Endothelial cell of umbilical vein (primary cell): ENCODE results near the gene TKT. TPM values are rescaled to one million over a fixed set of nuclear protein-coding genes. Genes with fewer than 3 reads are reported as not detected.

Source experiments
- BruUV-seq: library from RNA; stranded (reverse); fragments of 400-500 nt; replicated peaks from 2 replicates; lab custom pipeline; 2021; lab: Mats Ljungman, UMichigan
- CTCF ChIA-PET: fragments of 300-600, 350-600 bp; sonication (Branson Sonifier 250); formaldehyde crosslinking; loops from one replicate; lab custom pipeline; 2021; ENCODE audit warnings: antibody characterized with exemption, inconsistent platforms; lab: Charles Lee
- POLR2A ChIA-PET: fragments of 300-600, 350-600 bp; sonication (Branson Sonifier 250); formaldehyde crosslinking; loops from one replicate; lab custom pipeline; 2021; ENCODE audit warnings: antibody characterized with exemption, inconsistent platforms; lab: Charles Lee
- DNase-seq: peaks from one replicate; pipeline ENCODE4 v3.0.0-alpha.2; 2011; ENCODE audit warnings: low read depth, low spot score
- FAIRE-seq: peaks from 2 replicates; lab custom pipeline; 2011; peaks lifted over from hg19 to GRCh38; lab: Jason Lieb, UNC
- H2AFZ ChIP-seq: 2 replicates; pipeline ENCODE4 v1.6.0; 2012; ENCODE audit warnings: low read depth, low read length, control low read depth, inconsistent platforms
- H3K27ac ChIP-seq: 2 replicates; pipeline ENCODE4 v1.5.1; 2011; ENCODE audit warnings: low read depth, mild to moderate bottlenecking, control low read depth, low read length, moderate library complexity; ENCODE audit not compliant: insufficient read depth
- H3K27me3 ChIP-seq, 2 experiments: 2 replicates each; pipeline versions ENCODE4 v1.6.0 to v1.6.1; 2011; ENCODE audit warnings: low read length in 2 of 2, mixed read lengths in 1 of 2; ENCODE audit not compliant: control insufficient read depth in 2 of 2, insufficient read depth in 2 of 2
- H3K36me3 ChIP-seq, 2 experiments: 2 replicates in 1 of 2; 3 replicates in 1 of 2; pipeline ENCODE4 v1.5.1; 2011; ENCODE audit warnings: low read length in 2 of 2, mild to moderate bottlenecking in 1 of 2, moderate library complexity in 1 of 2; ENCODE audit not compliant: control insufficient read depth in 2 of 2, insufficient read depth in 2 of 2; ENCODE audit errors: extremely low read depth in 1 of 2
- H3K4me1 ChIP-seq: 3 replicates; pipeline ENCODE4 v1.5.1; 2011; ENCODE audit warnings: mild to moderate bottlenecking, low read length; ENCODE audit not compliant: control insufficient read depth, insufficient read depth; ENCODE audit errors: extremely low read depth
- H3K4me2 ChIP-seq: 2 replicates; pipeline ENCODE4 v1.6.1; 2011; ENCODE audit warnings: low read length, control low read depth, mixed read lengths; ENCODE audit not compliant: insufficient read depth
- H3K4me3 ChIP-seq, 3 experiments: fragments of 200-600 bp in 1 of 3; sonication (generic), shearing (Covaris generic) in 1 of 3; replicated peaks in 1 of 3; 2 replicates each; pipeline ENCODE4 v1.5.1; 2011 to 2016; ENCODE audit warnings: control low read depth in 3 of 3, low read length in 3 of 3, mild to moderate bottlenecking in 2 of 3, inconsistent platforms in 1 of 3, low read depth in 1 of 3, moderate library complexity in 1 of 3; ENCODE audit not compliant: insufficient read depth in 1 of 3
- H3K79me2 ChIP-seq: 2 replicates; pipeline ENCODE4 v1.6.0; 2012; ENCODE audit warnings: low read length, inconsistent platforms; ENCODE audit not compliant: control insufficient read depth, insufficient read depth
- H3K9ac ChIP-seq: replicated peaks from 2 replicates; pipeline ENCODE3; 2011; ENCODE audit warnings: low read length, control low read depth; ENCODE audit not compliant: insufficient read depth; ENCODE audit errors: extremely low read depth
- H3K9me1 ChIP-seq: replicated peaks from 3 replicates; pipeline ENCODE4 v1.6.0; 2011; ENCODE audit warnings: mild to moderate bottlenecking, low read length; ENCODE audit not compliant: control insufficient read depth, insufficient read depth; ENCODE audit errors: extremely low read depth
- H3K9me3 ChIP-seq: replicated peaks from 2 replicates; pipeline ENCODE4 v1.5.1; 2012; ENCODE audit warnings: low read length, inconsistent platforms; ENCODE audit not compliant: control insufficient read depth, insufficient read depth
- H4K20me1 ChIP-seq: replicated peaks from 2 replicates; pipeline ENCODE3; 2011; ENCODE audit warnings: mild to moderate bottlenecking, low read length; ENCODE audit not compliant: control insufficient read depth, insufficient read depth; ENCODE audit errors: extremely low read depth
- CTCF ChIP-seq, 2 donors: IDR thresholded peaks; 1 replicate in 1 of 2; 2 replicates in 1 of 2; pipeline ENCODE4 v1.5.1; 2011; ENCODE audit warnings: low read length in 2 of 2, mild to moderate bottlenecking in 2 of 2, moderate library complexity in 2 of 2, control low read depth in 1 of 2, inconsistent platforms in 1 of 2, low read depth in 1 of 2; ENCODE audit not compliant: insufficient read depth in 1 of 2; ENCODE audit errors: extremely low read depth in 1 of 2
- EZH2 ChIP-seq: IDR thresholded peaks from 2 replicates; pipeline ENCODE4 v1.6.1; 2012; ENCODE audit warnings: borderline replicate concordance, low read depth, mild to moderate bottlenecking, moderate library complexity, low read length, inconsistent platforms; ENCODE audit not compliant: severe bottlenecking
- FOS ChIP-seq: IDR thresholded peaks from 2 replicates; pipeline ENCODE4 v1.6.1; 2011; ENCODE audit warnings: mild to moderate bottlenecking, low read length, moderate library complexity, borderline replicate concordance; ENCODE audit not compliant: insufficient read depth
- GATA2 ChIP-seq: IDR thresholded peaks from 2 replicates; pipeline ENCODE4 v1.7.0; 2011; ENCODE audit warnings: low read depth, mild to moderate bottlenecking, moderate library complexity, mixed read lengths, low read length; ENCODE audit not compliant: insufficient read length, insufficient read depth
- JUN ChIP-seq: IDR thresholded peaks from 2 replicates; pipeline ENCODE4 v1.6.1; 2011; ENCODE audit warnings: borderline replicate concordance, low read depth; ENCODE audit not compliant: insufficient read length, insufficient read depth
- MAX ChIP-seq: IDR thresholded peaks from 2 replicates; pipeline ENCODE4 v1.6.1; 2011; ENCODE audit not compliant: insufficient read depth, insufficient read length
- MYC ChIP-seq: IDR thresholded peaks from one replicate; pipeline ENCODE4 v1.6.1; 2011; ENCODE audit warnings: mild to moderate bottlenecking, low read depth, low read length
- POLR2A ChIP-seq: IDR thresholded peaks from 2 replicates; pipeline ENCODE4 v1.6.1; 2012; ENCODE audit warnings: low read depth, mild to moderate bottlenecking, control low read depth, low read length
- POLR2AphosphoS5 ChIP-seq: IDR thresholded peaks from 2 replicates; pipeline ENCODE4 v1.6.1; 2012; ENCODE audit warnings: low read depth, mild to moderate bottlenecking, control low read depth, low read length, moderate library complexity; ENCODE audit not compliant: insufficient read depth
- dilution Hi-C: fragments of 300-500 bp; cut with MboI; formaldehyde crosslinking; loops from one replicate; pipeline ENCODE4 v1.15.0; 2019; ENCODE audit warnings: low sequenced_read_pairs; ENCODE audit not compliant: extremely low pct_ligation_motif_present
- intact Hi-C: fragments of 100-400 bp; cut with micrococcal nuclease; formaldehyde crosslinking; loops from one replicate; pipeline ENCODE4 v1.10.0; 2022
- polyA plus RNA-seq, 4 experiments: library from polyadenylated mRNA; depleted of rRNA in 3 of 4; stranded (reverse) in 3 of 4; unstranded in 1 of 4; fragments of >200 nt; gene quantifications; 2 replicates each; pipeline versions ENCODE4 v1.2.1 to v1.2.3, GENCODE V29; 2011 to 2012; ENCODE audit warnings: missing spikeins in 1 of 4
- total RNA-seq: library from RNA; stranded (reverse); gene quantifications from 2 replicates; pipeline ENCODE4 v1.2.3, GENCODE V29; 2021

The TKT gene
- total and polyA plus RNA-seq, 2 donors (not counting 3 experiments of a cell fraction or from before 2014, with no cell fraction given) = 287 to 586 TPM

- Histone ChIP-seq H3K4me1 (peaks cover 39% of the 10 kb centered on the region), H4K20me1 (no peaks in the 10 kb centered on the region), H3K9ac (no peak overlapping the region), H3K9me3 (no peaks in the 10 kb centered on the region), H3K27me3 (no peaks in the 10 kb centered on the region), H3K4me2 (no peak overlapping the region), H3K79me2 (peaks cover 46% of the 10 kb centered on the region), H3K9me1 (no peaks in the 10 kb centered on the region), H3K36me3 (peaks cover 33 to 53% of the 10 kb centered on the region in 2 experiments), H2AFZ (no peak overlapping the region), H3K4me3 (no peak overlapping the region), H3K27ac (no peak overlapping the region)
- CTCF ChIA-PET = no interaction called here
- dilution Hi-C loops = no loop called here
- DNase-seq (no peak), FAIRE-seq (no peak)
- no TSS peak for BruUV-seq
- intact Hi-C loops = no loop called here
- no peak for TF ChIP-seq CTCF (IDR thresholded peaks at IDR 0.05; ENCODE audit: extremely low read depth in 1 of 2, insufficient read depth in 1 of 2, low read depth in 1 of 2, low read length in 2 of 2)
- no peak for TF ChIP-seq EZH2
- POLR2A ChIA-PET = no interaction called here
These were observed 21.0 kb downstream of the TKT start for GRCh38 chr3:53234841-53235232.

GRCh38 chr3:53234130-53234840 lies 21.5 kb downstream of the TKT start:
- no peak for DNase-seq
- no peak overlapping the region for H3K4me2 ChIP-seq
- H3K4me3 ChIP-seq = no peak overlapping the region
- intact Hi-C loops = no loop called here
- POLR2A ChIA-PET = no interaction called here
- H3K36me3 ChIP-seq = peaks cover 39 to 57% of the 10 kb centered on the region in 2 experiments
- no peaks in the 10 kb centered on the region for H4K20me1 ChIP-seq
- no peak overlapping the region for H3K27ac ChIP-seq
- no peak for FAIRE-seq
- H3K27me3 ChIP-seq = no peaks in the 10 kb centered on the region
- H2AFZ ChIP-seq = no peak overlapping the region
- TF ChIP-seq FOS = no peak
- no peak for TF ChIP-seq POLR2A
- TF ChIP-seq MAX = no peak
- no peak for TF ChIP-seq EZH2
- TF ChIP-seq POLR2AphosphoS5 = no peak
- TF ChIP-seq MYC = no peak
- TF ChIP-seq JUN = no peak
- TF ChIP-seq CTCF (IDR thresholded peaks at IDR 0.05; ENCODE audit: extremely low read depth in 1 of 2, insufficient read depth in 1 of 2, low read depth in 1 of 2, low read length in 2 of 2) = no peak
- no peak for TF ChIP-seq GATA2
- no peak overlapping the region for H3K9ac ChIP-seq
- H3K79me2 ChIP-seq = peaks cover 46% of the 10 kb centered on the region
- H3K4me1 ChIP-seq = peaks cover 39% of the 10 kb centered on the region
- H3K9me3 ChIP-seq = no peaks in the 10 kb centered on the region
- dilution Hi-C loops = no loop called here
- no TSS peak for BruUV-seq
- CTCF ChIA-PET = interaction anchor here (0.8 kb wide), 1 partner anchor 38 kb away, joined by 3 read pairs; no protein-coding TSS in a partner anchor
- H3K9me1 ChIP-seq = no peaks in the 10 kb centered on the region
